NCI-H1417 (cell line): ENCODE data around the gene ATG9A.

Experiments
- DNase-seq, 3 experiments: peaks; one replicate each; lab custom pipeline; 2025; lab: John Stamatoyannopoulos, UW

The ATG9A gene

DNA sequence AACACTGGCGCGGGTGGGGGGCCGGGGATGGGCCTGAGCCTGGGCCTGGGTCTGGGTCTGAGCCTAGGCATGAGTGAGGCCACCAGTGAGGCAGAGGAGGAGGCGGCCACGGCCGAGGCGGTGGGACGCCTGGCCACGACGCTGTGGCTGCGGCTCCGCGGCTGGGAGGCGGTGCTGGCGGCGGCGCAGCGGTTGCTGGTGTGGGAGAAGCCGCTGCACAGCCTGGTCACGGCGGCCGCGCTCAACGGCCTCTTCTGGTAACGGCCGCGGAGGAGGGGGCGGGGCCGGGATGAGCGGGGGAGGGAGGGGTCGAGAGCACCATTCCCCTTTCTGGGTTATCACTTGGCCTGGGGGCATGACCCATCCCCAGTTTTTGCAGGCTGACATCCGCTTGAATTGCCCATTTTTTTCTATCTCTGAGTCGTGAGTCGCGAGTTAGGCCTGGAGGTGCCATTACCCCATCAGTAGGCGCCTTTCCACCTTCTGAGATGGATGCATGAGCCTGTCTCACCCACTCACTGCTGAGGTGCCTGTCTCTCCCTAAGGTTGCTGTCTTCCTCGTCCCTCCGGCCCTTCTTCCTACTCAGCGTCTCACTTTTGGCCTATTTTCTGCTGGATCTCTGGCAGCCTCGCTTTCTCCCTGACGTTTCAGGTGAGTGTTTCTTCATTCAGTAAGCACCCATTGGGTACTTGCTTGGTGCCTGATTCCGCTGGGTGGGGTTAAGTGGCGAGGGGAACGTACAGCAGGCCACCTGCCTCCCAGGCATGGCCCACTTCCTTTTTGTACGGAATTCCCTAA, 50.9 kb downstream of the ATG9A start:
- peak in 2 of 3 experiments; percentile 17 to 78 for DNase-seq

- peak; percentile 77 to 94 (median 90) for DNase-seq
These were observed 51.7 kb downstream of the ATG9A start, which contains the start of gene RETREG2 for GRCh38 chr2:219177552-219178376. Gene RETREG2 (plus strand): TSS chr2:219178275. CDS start chr2:219178353, 78 bp downstream.

DNA sequence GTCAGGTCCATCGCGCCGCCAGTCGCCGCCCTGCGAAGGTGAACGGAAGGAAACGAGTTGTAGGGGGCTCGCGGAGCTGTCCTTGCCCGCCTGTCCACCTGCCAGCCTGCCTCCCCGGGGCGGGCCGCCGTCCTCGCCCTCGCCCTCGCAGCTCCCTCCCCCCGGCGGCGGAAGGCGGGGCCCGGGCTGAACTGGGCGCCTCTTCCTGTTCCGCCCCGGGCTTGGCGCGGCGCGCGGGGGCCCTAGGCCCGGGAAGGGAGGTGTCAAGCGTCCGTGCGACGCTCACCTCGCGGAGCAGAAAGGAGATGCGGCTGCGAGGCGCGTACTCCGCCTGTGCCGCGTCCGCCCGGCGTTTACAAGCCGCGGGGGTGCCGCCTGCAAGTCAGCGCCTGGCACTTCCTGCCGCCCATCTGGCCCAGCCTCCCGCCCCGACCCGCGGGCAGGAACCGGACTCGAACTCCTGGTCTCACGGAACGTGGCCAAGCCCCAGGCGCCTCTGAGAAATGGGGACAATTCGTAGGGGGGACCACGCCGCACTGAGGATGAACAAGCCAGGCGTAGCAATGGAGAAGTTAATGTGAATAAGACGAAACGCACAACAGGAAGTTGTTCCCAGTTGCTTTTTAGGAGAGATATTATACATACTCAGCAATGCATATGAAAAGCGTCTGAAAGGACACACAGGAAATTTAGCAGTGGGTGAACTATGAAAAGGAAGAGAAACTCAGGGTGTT, 52.5 kb downstream of the ATG9A start, which contains the start of gene CNPPD1:
Gene CNPPD1 (minus strand): TSS at position 108 of the 734 bp plus-strand sequence. CDS start 97 bp downstream, at position 11.
- peak; percentile 67 to 91 (median 90) for DNase-seq

DNA sequence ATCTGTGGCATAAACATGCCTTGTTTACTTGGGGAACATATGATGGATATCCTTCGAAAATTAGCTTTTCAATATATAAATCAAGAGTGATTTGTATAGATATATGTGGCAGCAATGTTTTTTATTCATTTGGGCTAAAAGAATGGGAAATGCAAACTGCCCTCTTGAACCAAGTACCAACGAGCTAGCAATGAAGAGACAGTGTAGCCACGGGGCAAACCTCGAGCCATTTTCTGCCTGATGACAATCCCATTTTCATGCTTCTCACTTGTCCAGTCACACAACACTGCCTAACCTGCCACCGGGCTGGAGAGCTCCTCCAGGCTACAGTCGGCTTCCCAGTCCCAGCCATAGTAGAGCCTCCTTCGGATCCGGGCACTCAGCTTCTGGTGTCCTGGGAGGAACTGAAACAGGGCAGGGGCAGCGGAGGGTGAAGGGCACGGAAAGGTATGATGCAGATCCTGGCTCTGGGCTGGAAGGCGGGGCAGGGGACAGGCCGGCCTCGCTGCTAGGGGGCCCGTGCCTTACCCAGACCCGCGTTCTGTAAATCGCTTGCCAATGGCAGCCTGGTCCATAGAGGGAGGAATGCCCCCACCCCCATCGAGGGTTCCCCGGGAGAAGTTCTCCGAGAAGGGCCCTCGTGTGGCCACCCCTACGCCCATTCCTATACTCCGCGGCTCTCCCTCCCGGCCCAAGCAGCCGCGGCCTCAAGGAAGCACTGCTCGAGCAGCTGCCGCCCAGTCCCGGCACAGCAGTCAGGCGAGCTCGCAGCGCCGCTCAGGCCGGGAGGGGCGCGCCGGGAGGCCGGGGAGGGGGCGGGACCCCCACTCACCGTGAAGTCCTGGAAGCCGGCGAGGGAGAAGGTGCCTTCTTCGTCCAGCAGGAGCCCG, 53.3 kb downstream of the ATG9A start:
- peak in 1 of 3 experiments; percentile 85 for DNase-seq

GRCh38 chr2:219175486-219175885, 54.0 kb downstream of the ATG9A start:
- no peak for DNase-seq

- no peak for DNase-seq
These were observed 54.6 kb downstream of the ATG9A start for GRCh38 chr2:219174801-219175200.

DNA sequence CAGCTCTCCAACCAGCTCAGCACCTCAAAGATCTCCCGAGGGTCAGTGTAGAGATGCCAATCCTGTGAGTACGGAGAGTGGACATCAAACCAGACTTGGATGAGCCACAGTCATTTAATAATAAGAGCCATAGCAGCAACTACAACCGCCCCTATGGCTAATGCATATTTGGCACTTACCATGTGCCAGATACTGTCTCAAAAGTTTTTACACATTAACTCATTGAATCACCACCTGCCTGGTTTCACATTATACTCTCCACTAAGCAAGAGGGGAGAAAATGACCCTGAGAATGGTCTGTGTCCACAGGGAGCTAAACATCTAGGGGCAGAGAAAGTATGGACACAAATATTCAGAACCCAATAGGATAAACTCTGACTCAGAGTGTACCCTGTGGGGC, 55.3 kb downstream of the ATG9A start:
- no peak for DNase-seq

DNA sequence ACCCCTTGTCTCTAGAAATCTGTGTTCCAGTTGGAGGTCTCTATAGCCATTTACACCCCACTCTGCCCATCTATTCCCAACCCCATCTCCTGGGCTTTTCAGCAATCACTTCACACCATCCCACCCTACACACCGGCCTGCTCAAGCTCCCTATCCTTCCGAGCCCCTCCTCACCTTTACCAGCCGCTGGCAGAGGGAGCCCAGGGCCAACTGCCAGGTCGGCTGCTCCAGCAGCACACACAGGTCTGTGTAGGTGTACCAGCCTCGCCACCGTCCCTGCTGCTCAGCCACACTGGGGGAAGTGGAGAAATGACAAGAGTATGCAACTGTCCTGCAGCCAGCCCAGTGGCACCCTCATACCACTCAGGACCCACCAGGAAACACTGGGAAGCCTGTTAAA, 56.3 kb downstream of the ATG9A start:
- no peak for DNase-seq

GRCh38 chr2:219172231-219173154, 56.9 kb downstream of the ATG9A start:
- no peak for DNase-seq

- peak; percentile 8 to 59 (median 19) for DNase-seq
These were observed 58.2 kb downstream of the ATG9A start for GRCh38 chr2:219171231-219171651.

DNA sequence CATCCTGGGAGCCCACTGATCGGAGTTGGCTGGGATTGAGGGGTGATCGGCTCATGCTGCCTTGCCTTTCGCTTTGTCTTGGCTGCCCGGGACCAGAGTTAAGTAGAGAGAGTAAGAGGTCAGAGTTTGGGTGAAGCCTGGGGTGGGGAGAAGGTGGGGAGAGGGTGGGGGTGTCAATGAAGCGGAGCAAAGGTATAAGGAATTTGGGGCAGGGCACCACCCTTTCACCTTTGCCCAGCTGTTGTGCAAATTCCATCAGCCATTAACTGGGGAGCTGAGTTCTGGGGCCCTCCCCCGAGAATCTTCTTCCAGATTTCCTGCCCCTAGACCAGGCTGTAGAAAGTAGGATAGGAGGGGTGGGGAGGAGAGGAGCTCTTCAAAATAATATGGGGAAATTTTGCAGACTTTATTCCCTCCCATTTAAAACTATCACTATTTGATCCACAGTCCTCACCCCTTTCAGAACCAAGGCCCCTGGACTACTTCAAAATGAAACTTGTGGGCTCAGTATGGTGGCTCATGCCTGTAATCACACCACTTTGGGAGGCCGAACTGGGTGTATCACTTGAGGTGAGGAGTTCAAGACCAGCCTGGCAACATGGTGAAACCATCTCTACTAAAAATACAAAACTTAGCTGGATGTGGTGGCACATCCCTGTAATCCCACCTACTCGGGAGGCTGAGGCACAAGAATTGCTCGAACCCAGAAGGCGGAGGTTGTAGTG, 59.3 kb downstream of the ATG9A start, which contains the start of gene SLC23A3:
Gene SLC23A3 (minus strand): TSS at position 100 of the 725 bp plus-strand sequence. CDS start 45 bp downstream, at position 55.
- no peak for DNase-seq
